HG03280 (cell line): ENCODE measurements around the gene DUSP11.
"Not testable (repeated sequence)": the region's sequence is repeated elsewhere in the genome, so short reads cannot be mapped to it uniquely, and the experiment has no call there.

Experiments
- ATAC-seq: cut with Tn5 transposase; IDR thresholded peaks from one replicate; pipeline ENCODE4 v1.9.1; 2021; ENCODE audit warnings: mild to moderate bottlenecking, moderate library complexity; ENCODE audit not compliant: unreplicated experiment

DUSP11 gene

GRCh38 chr2:73718851-73719621, 60.9 kb downstream of the DUSP11 start:
- ATAC-seq, result no peak

GRCh38 chr2:73718421-73718820, 61.5 kb downstream of the DUSP11 start:
- ATAC-seq, result no peak

- ATAC-seq, result not testable (repeated sequence)
These were observed 62.2 kb downstream of the DUSP11 start for GRCh38 chr2:73717695-73718094.

- ATAC-seq, result no peak
These were observed 62.7 kb downstream of the DUSP11 start for GRCh38 chr2:73717251-73717606.

GRCh38 chr2:73716543-73717250, 63.2 kb downstream of the DUSP11 start:
- no peak for ATAC-seq

- ATAC-seq, result no peak
These were observed 65.8 kb downstream of the DUSP11 start for GRCh38 chr2:73714091-73714490.
